OCI-LY1 (cell line): ENCODE data around the gene SCN8A.

Experiments
- H2AFZ ChIP-seq: fragments of 200-600 bp; sonication (generic), shearing (Covaris generic); 2 replicates; pipeline ENCODE4 v1.6.0; 2014; ENCODE audit warnings: antibody characterized with exemption, mild to moderate bottlenecking, low read length
- H3F3A ChIP-seq: fragments of 200-600 bp; sonication (generic), shearing (Covaris generic); 2 replicates; pipeline ENCODE4 v1.6.0; 2014; ENCODE audit warnings: mild to moderate bottlenecking, antibody characterized with exemption, low read length, moderate library complexity; ENCODE audit not compliant: insufficient read depth
- H3K27ac ChIP-seq: fragments of 200-600 bp; sonication (generic); 2 replicates; pipeline ENCODE4 v1.5.1; 2014; ENCODE audit warnings: low read length, mixed run types, mild to moderate bottlenecking, low read depth; ENCODE audit not compliant: poor library complexity, severe bottlenecking
- H3K27me3 ChIP-seq: fragments of 200-600 bp; sonication (generic); 2 replicates; pipeline ENCODE4 v1.6.0; 2014; ENCODE audit warnings: antibody characterized with exemption, mild to moderate bottlenecking, low read length, moderate library complexity; ENCODE audit not compliant: insufficient read depth
- H3K36me3 ChIP-seq: fragments of 200-600 bp; sonication (generic); 2 replicates; pipeline ENCODE4 v1.6.1; 2014; ENCODE audit warnings: mild to moderate bottlenecking, antibody characterized with exemption, low read length, moderate library complexity, mixed read lengths; ENCODE audit not compliant: insufficient read depth
- H3K4me1 ChIP-seq: fragments of 200-600 bp; sonication (generic); 2 replicates; pipeline ENCODE4 v1.5.1; 2014; ENCODE audit warnings: mild to moderate bottlenecking, low read length, moderate library complexity; ENCODE audit not compliant: insufficient read depth, severe bottlenecking
- H3K4me2 ChIP-seq: fragments of 200-600 bp; sonication (generic), shearing (Covaris generic); 2 replicates; pipeline ENCODE4 v1.6.1; 2014; ENCODE audit warnings: low read length
- H3K4me3 ChIP-seq: fragments of 200-600 bp; sonication (generic); 2 replicates; pipeline ENCODE4 v1.5.1; 2014; ENCODE audit warnings: low read length, low read depth, mild to moderate bottlenecking, mixed read lengths; ENCODE audit not compliant: poor library complexity, severe bottlenecking
- H3K79me2 ChIP-seq: fragments of 200-600 bp; shearing (Covaris generic); 2 replicates; pipeline ENCODE4 v1.6.1; 2016; ENCODE audit warnings: mixed run types, low read length, mixed read lengths; ENCODE audit not compliant: insufficient read depth
- H3K9ac ChIP-seq: fragments of 200-600 bp; sonication (generic), shearing (Covaris generic); 2 replicates; pipeline ENCODE4 v1.6.1; 2014; ENCODE audit warnings: mild to moderate bottlenecking, low read length, mixed read lengths
- H3K9me2 ChIP-seq: fragments of 200-600 bp; sonication (generic), shearing (Covaris generic); 2 replicates; pipeline ENCODE4 v1.6.1; 2014; ENCODE audit warnings: low read depth, mild to moderate bottlenecking, low read length, mixed read lengths
- H3K9me3 ChIP-seq: fragments of 200-600 bp; shearing (Covaris generic); 2 replicates; pipeline ENCODE4 v1.6.1; 2014; ENCODE audit warnings: low read length, mixed read lengths
- H4K20me1 ChIP-seq: fragments of 200-600 bp; sonication (generic), shearing (Covaris generic); 2 replicates; pipeline ENCODE4 v1.6.0; 2016; ENCODE audit warnings: mild to moderate bottlenecking, low read length; ENCODE audit not compliant: insufficient read depth
- CTCF ChIP-seq: fragments of 200-600 bp; sonication (generic), shearing (Covaris generic); IDR thresholded peaks from 2 replicates; pipeline ENCODE4 v1.5.1; 2017; ENCODE audit warnings: mild to moderate bottlenecking, antibody characterized with exemption, low read length, moderate library complexity, mixed read lengths
- EZH2 ChIP-seq: fragments of 200-600 bp; sonication (generic), shearing (Covaris generic); IDR thresholded peaks from 2 replicates; pipeline ENCODE4 v1.8.0; 2017; ENCODE audit warnings: borderline replicate concordance, mixed run types, mild to moderate bottlenecking, antibody characterized with exemption, low read length, moderate library complexity, mixed read lengths

The SCN8A gene

DNA sequence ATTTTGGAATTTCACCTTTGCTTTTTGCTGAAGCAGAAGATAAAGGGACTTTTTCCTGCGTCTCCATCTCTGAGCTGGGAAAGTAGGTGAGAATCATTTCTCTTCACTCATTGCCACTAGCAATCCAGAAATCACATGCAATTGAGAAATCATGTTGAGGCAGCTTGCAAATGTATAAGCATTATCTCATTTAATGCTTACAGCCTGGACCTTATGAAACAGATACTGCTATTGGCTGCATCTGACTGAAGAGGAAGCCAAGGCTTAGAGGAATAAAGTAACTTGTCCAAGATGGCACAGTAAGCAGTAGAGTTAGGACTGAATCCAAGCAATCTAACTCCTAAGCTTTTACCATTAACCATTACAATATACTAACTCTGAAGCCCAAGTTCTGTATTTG is 135.1 kb downstream of the SCN8A start:
- Histone ChIP-seq H2AFZ (no peak overlapping the region), H3F3A (no peaks in the 10 kb centered on the region)
- TF ChIP-seq CTCF (no peak), EZH2 (no peak)

GRCh38 chr12:51726931-51727330 is 135.9 kb downstream of the SCN8A start:
- H3K4me1 ChIP-seq = no peaks in the 10 kb centered on the region
- no peaks in the 10 kb centered on the region for H4K20me1 ChIP-seq
- no peaks in the 10 kb centered on the region for H3F3A ChIP-seq
- no peak overlapping the region for H3K4me2 ChIP-seq
- no peaks in the 10 kb centered on the region for H3K27me3 ChIP-seq
- no peaks in the 10 kb centered on the region for H3K36me3 ChIP-seq
- no peaks in the 10 kb centered on the region for H3K9me3 ChIP-seq
- no peak overlapping the region for H3K9ac ChIP-seq
- TF ChIP-seq EZH2 = no peak
- TF ChIP-seq CTCF = no peak
- H3K4me3 ChIP-seq = no peak overlapping the region
- H3K9me2 ChIP-seq = no peaks in the 10 kb centered on the region
- no peak overlapping the region for H2AFZ ChIP-seq
- H3K27ac ChIP-seq = no peak overlapping the region
- H3K79me2 ChIP-seq = no peaks in the 10 kb centered on the region

More for the DNA sequence above, 135.1 kb downstream of the SCN8A start:
- no peaks in the 10 kb centered on the region for H3K36me3 ChIP-seq
- H3K4me2 ChIP-seq = no peak overlapping the region
- H4K20me1 ChIP-seq = no peaks in the 10 kb centered on the region
- H3K9me2 ChIP-seq = no peaks in the 10 kb centered on the region
- no peaks in the 10 kb centered on the region for H3K9me3 ChIP-seq
- H3K4me3 ChIP-seq = no peak overlapping the region
- H3K4me1 ChIP-seq = no peaks in the 10 kb centered on the region
- no peaks in the 10 kb centered on the region for H3K79me2 ChIP-seq
- no peaks in the 10 kb centered on the region for H3K27me3 ChIP-seq
- H3K9ac ChIP-seq = no peak overlapping the region
- no peak overlapping the region for H3K27ac ChIP-seq

DNA sequence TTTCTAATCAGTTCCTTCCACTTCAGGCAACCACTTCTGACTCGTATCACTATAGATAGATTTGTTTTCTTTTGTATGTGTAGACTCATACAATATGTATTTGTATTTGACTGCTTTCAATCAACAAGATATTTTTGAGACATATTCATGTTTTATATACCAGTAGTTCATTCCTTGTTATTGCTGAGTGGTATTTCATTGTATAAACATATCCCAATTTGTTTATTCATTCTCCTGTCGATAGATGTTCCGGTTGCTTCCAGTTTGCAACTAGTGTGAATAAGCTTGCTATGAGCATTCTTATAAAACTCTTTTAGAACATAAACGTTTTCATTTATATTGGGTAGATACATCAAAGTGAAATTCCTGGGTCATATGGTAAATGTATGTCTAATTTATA is 138.3 kb downstream of the SCN8A start:
- Histone ChIP-seq H3K79me2 (no peaks in the 10 kb centered on the region), H3K27ac (no peak overlapping the region)
- TF ChIP-seq CTCF (no peak), EZH2 (no peak)

More for the DNA sequence above, 138.3 kb downstream of the SCN8A start:
- H3K27me3 ChIP-seq = no peaks in the 10 kb centered on the region
- no peak overlapping the region for H3K9ac ChIP-seq
- no peak overlapping the region for H2AFZ ChIP-seq
- H3K4me1 ChIP-seq = no peaks in the 10 kb centered on the region
- no peaks in the 10 kb centered on the region for H4K20me1 ChIP-seq
- no peaks in the 10 kb centered on the region for H3K9me2 ChIP-seq
- H3K4me2 ChIP-seq = no peak overlapping the region
- H3F3A ChIP-seq = no peaks in the 10 kb centered on the region
- no peak overlapping the region for H3K4me3 ChIP-seq
- no peaks in the 10 kb centered on the region for H3K36me3 ChIP-seq
- H3K9me3 ChIP-seq = no peaks in the 10 kb centered on the region
